ENCODE results near the gene RCN1. TPM values are rescaled to one million over a fixed set of nuclear protein-coding genes. Genes with fewer than 3 reads are reported as not detected.

The RCN1 gene
- polyA plus RNA-seq, 2 of the 4 experiments (the other 2 are of a cell fraction), result 191 to 234 TPM

DNA sequence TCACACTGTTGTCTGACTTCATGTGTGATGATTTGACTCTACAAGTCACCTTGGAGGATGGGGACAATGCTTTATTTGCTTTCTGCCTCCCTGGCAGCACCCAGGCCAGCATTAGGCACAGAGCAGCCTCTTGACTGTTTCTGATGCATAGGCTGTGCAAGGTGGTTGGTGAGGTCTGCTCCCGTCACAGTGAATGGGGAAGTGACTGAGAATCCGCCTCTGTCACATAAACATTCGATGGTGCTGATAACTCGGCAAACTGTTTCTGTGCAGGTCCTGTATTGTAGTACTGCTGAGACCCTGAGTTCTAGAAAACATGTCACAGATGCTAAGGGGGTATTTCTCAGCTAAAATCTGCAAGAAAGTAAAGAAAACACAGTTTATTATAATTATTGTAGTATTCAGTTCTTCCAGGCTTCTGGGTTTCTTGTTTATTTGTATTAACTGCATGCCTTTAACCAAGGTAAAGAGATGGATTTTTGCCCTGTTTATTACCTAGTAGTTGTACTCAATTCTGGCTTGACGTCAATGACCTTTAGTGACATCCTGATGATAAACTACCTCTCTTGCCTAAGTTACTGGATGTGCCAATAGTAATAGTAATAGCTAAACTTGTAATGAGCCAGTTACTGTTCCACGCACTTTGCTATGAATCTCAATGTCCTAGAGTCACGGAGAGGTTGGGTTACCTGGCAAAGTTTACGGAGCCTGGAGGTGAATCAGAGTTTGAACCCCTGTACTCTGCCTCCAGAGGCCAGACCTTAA is 24.8 kb upstream of the RCN1 start (continued):
- no peak for TF ChIP-seq RCOR1 (IDR thresholded peaks at IDR 0.05; ENCODE audit: low read depth, low read length)
- TF ChIP-seq, protein P1, sequence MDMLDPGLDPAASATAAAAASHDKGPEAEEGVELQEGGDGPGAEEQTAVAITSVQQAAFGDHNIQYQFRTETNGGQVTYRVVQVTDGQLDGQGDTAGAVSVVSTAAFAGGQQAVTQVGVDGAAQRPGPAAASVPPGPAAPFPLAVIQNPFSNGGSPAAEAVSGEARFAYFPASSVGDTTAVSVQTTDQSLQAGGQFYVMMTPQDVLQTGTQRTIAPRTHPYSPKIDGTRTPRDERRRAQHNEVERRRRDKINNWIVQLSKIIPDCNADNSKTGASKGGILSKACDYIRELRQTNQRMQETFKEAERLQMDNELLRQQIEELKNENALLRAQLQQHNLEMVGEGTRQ (IDR thresholded peaks at IDR 0.05), result no peak
- TF ChIP-seq MYC (IDR thresholded peaks at IDR 0.05; ENCODE audit: borderline replicate concordance, low read length), result no peak
- no peak for TF ChIP-seq NR3C1 (IDR thresholded peaks at IDR 0.05)
- no peak for TF ChIP-seq RAD21 (conservative IDR thresholded peaks at IDR 0.05 in 1 of 2, IDR thresholded peaks at IDR 0.05 in 1 of 2)
- TF ChIP-seq HOXA7 (CRISPR knock-in tag; IDR thresholded peaks at IDR 0.05), result no peak
- no peak for TF ChIP-seq EHF (CRISPR knock-in tag; IDR thresholded peaks at IDR 0.05)
- TF ChIP-seq EHMT2 (IDR thresholded peaks at IDR 0.05; ENCODE audit: low read depth), result no peak

DNA sequence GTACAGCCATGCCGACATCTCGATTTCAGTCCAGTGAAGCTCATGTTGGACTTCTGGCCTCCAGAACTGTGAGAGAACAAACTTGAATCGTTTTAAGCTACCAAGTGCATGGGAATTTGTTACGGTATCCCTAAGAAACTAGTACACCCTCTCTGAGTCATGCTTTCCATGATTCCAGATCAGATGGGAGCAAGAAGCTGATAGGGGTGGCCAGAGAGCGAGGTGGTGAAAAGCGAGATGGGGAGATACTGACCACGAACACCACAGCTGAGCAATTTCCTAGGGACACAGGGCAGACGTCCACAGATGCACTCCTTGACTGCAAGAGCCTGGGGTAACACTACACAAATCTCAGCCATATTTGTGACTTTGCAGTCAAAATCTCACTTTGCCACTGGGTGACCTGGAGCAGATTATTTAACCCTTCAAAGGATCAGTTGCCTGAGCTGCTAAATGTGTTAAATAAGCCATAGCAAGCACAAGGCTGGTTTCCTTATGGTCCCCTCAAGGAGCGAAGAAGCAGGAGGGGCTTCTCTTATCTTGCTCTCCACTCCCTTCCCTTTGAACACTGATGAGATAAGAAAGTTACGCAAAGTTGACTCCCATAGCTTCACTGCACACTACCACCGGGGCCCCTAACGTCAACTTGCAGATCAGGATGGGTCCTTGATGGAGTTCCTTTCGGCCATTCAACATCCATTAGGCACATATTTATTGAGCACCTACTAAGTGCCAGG is 22.6 kb upstream of the RCN1 start:
- ChIA-PET POLR2A (interaction anchor here (1.2 kb wide), 1 partner anchor 23 kb away, joined by 3 read pairs; the partner anchor contains the start of gene RCN1), CTCF (interaction anchor here (1.0 to 1.3 kb wide), 3 partner anchors 16 to 163 kb away, joined by 3 to 8 read pairs (median 8); no protein-coding TSS in a partner anchor)
- Histone ChIP-seq H3K9me3 (no peaks in the 10 kb centered on the region), H3K27ac (no peak overlapping the region), H3K4me1 (no peaks in the 10 kb centered on the region), H3K4me2 (no peak overlapping the region), H3K4me3 (no peak overlapping the region)
- DNase-seq (ENCODE audit: low read depth in 1 of 2, low spot score in 1 of 2) (no peak), FAIRE-seq (no peak), ATAC-seq (no peak)
- WGBS (ENCODE audit: missing lambda C conversion rate), result 40% methylated on average over 13 of the region's 13 CpGs
- TF ChIP-seq, protein P2, sequence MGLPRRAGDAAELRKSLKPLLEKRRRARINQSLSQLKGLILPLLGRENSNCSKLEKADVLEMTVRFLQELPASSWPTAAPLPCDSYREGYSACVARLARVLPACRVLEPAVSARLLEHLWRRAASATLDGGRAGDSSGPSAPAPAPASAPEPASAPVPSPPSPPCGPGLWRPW (IDR thresholded peaks at IDR 0.05), result no peak
- TF ChIP-seq ZSCAN20 (CRISPR knock-in tag; IDR thresholded peaks at IDR 0.05), result no peak
- TF ChIP-seq CHD4 (IDR thresholded peaks at IDR 0.05; ENCODE audit: borderline replicate concordance), result no peak
- no peak for TF ChIP-seq EHF (CRISPR knock-in tag; IDR thresholded peaks at IDR 0.05)
- no peak for TF ChIP-seq ESRRA (IDR thresholded peaks at IDR 0.05; ENCODE audit: borderline replicate concordance, low read length)
- TF ChIP-seq PHF8 (IDR thresholded peaks at IDR 0.05; ENCODE audit: borderline replicate concordance, low read depth), result no peak
- no peak for TF ChIP-seq HOXA7 (CRISPR knock-in tag; IDR thresholded peaks at IDR 0.05)
- TF ChIP-seq RNF2 (IDR thresholded peaks at IDR 0.05; ENCODE audit: borderline replicate concordance, low read depth), result no peak
- TF ChIP-seq NPAS2 (CRISPR knock-in tag; IDR thresholded peaks at IDR 0.05; ENCODE audit: borderline replicate concordance), result no peak

DNA sequence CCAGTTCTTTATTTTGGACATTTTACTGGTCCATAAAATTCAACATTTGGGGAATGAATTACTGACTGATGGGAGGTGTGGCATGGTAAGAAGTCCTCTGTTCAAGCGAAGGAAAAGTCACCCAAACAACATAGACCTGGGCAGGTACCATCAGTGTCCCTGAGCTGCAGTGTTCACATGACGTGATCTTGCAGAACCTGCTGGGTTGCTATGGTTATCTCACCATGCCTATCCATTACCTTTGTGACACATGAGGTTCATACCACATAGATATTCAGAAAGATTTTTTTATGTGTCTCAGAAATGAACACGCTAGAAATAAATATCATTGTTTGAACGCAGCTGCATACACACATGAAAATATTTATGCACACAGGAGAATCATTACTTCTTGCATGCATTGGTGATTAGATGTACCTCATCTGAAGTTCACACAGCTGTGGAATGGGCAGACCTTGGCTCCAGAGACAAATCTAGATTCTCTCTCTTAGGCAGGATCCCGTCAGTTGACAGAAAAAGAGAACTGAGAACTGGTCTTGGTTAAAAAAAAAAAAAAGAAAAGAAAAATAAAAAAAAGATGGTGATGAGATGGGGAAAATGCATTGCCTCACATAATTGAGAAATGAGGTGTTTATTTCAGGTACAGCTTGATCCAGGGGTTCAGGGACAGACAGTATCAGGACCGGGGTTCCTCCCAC is 21.4 kb upstream of the RCN1 start:
- ChIA-PET CTCF (interaction anchor here (0.9 kb wide), 1 partner anchor 18 kb away, joined by 3 read pairs; no protein-coding TSS in a partner anchor), POLR2A (no interaction called here)
- no peaks in the 10 kb centered on the region for H3K9me3 ChIP-seq
- no peak overlapping the region for H3K4me2 ChIP-seq
- ATAC-seq (no peak), DNase-seq (ENCODE audit: low read depth in 1 of 2, low spot score in 1 of 2) (no peak), FAIRE-seq (no peak)
- no peak for TF ChIP-seq TP53 (CRISPR knock-in tag; IDR thresholded peaks at IDR 0.05)
- no peak for TF ChIP-seq HOXB5 (CRISPR knock-in tag; IDR thresholded peaks at IDR 0.05)
- TF ChIP-seq, protein P3, sequence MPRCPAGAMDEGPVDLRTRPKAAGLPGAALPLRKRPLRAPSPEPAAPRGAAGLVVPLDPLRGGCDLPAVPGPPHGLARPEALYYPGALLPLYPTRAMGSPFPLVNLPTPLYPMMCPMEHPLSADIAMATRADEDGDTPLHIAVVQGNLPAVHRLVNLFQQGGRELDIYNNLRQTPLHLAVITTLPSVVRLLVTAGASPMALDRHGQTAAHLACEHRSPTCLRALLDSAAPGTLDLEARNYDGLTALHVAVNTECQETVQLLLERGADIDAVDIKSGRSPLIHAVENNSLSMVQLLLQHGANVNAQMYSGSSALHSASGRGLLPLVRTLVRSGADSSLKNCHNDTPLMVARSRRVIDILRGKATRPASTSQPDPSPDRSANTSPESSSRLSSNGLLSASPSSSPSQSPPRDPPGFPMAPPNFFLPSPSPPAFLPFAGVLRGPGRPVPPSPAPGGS (IDR thresholded peaks at IDR 0.05), result no peak
- no peak for TF ChIP-seq MAZ (IDR thresholded peaks at IDR 0.05; ENCODE audit: borderline replicate concordance, low read depth, low read length)
- no peak for TF ChIP-seq ZNF302 (CRISPR knock-in tag; IDR thresholded peaks at IDR 0.05)
- TF ChIP-seq GATA3 (IDR thresholded peaks at IDR 0.05; ENCODE audit: borderline replicate concordance), result no peak
- no peak for TF ChIP-seq MAFK (IDR thresholded peaks at IDR 0.05; ENCODE audit: partially characterized antibody)
- TF ChIP-seq BHLHE40 (IDR thresholded peaks at IDR 0.05; ENCODE audit: low read depth, low read length), result no peak
- TF ChIP-seq, protein P4, sequence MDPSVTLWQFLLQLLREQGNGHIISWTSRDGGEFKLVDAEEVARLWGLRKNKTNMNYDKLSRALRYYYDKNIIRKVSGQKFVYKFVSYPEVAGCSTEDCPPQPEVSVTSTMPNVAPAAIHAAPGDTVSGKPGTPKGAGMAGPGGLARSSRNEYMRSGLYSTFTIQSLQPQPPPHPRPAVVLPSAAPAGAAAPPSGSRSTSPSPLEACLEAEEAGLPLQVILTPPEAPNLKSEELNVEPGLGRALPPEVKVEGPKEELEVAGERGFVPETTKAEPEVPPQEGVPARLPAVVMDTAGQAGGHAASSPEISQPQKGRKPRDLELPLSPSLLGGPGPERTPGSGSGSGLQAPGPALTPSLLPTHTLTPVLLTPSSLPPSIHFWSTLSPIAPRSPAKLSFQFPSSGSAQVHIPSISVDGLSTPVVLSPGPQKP (IDR thresholded peaks at IDR 0.05; ENCODE audit: low read depth, low read length), result no peak
- TF ChIP-seq, protein P2 (IDR thresholded peaks at IDR 0.05), result no peak
- no peak for TF ChIP-seq JUN (IDR thresholded peaks at IDR 0.05)
- TF ChIP-seq, protein P5, sequence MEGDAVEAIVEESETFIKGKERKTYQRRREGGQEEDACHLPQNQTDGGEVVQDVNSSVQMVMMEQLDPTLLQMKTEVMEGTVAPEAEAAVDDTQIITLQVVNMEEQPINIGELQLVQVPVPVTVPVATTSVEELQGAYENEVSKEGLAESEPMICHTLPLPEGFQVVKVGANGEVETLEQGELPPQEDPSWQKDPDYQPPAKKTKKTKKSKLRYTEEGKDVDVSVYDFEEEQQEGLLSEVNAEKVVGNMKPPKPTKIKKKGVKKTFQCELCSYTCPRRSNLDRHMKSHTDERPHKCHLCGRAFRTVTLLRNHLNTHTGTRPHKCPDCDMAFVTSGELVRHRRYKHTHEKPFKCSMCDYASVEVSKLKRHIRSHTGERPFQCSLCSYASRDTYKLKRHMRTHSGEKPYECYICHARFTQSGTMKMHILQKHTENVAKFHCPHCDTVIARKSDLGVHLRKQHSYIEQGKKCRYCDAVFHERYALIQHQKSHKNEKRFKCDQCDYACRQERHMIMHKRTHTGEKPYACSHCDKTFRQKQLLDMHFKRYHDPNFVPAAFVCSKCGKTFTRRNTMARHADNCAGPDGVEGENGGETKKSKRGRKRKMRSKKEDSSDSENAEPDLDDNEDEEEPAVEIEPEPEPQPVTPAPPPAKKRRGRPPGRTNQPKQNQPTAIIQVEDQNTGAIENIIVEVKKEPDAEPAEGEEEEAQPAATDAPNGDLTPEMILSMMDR (IDR thresholded peaks at IDR 0.05), result no peak
- no peak for TF ChIP-seq SMC3 (IDR thresholded peaks at IDR 0.05)
- 11% methylated on average over 6 of the region's 6 CpGs for WGBS (ENCODE audit: missing lambda C conversion rate)
- no peak overlapping the region for H3K27ac ChIP-seq
- H3K4me1 ChIP-seq, result no peaks in the 10 kb centered on the region
- H3K4me3 ChIP-seq, result no peak overlapping the region

All from A549 (cell line).